GM12875 (cell line): Measurements from ENCODE around the gene AMPD2.

Source experiments
- H3K4me3 ChIP-seq: one replicate; pipeline ENCODE4 v1.5.1; 2011; ENCODE audit warnings: low read depth, low read length, control low read depth
- TF ChIP-seq, protein P1 (sequence below): IDR thresholded peaks from 2 replicates; pipeline ENCODE4 v1.5.1; 2011; ENCODE audit warnings: low read depth, mild to moderate bottlenecking, control low read depth, inconsistent platforms, low read length, moderate library complexity, borderline replicate concordance; ENCODE audit not compliant: insufficient read depth

The AMPD2 gene

DNA sequence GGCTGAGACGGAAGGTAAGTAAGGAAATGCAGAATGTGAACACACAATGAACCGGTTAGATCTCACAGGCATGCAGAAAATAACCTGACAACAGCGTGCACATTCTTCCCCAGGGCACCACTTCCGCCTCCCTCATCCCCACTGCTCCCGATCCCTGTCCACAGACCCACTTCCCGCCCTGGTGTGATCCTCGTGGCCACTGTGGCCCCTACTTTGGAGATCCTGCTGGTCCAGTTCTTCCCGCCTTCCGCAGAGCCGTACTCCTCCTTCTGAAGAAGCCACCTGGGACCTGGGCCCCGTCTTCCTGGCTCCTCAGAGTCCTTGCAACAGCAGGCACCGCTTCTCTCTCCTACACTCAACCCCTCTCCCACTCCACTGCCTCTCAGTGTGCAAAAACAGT lies 34.9 kb downstream of the AMPD2 start:
- H3K4me3 ChIP-seq: no peak overlapping the region
- TF ChIP-seq, protein P1, sequence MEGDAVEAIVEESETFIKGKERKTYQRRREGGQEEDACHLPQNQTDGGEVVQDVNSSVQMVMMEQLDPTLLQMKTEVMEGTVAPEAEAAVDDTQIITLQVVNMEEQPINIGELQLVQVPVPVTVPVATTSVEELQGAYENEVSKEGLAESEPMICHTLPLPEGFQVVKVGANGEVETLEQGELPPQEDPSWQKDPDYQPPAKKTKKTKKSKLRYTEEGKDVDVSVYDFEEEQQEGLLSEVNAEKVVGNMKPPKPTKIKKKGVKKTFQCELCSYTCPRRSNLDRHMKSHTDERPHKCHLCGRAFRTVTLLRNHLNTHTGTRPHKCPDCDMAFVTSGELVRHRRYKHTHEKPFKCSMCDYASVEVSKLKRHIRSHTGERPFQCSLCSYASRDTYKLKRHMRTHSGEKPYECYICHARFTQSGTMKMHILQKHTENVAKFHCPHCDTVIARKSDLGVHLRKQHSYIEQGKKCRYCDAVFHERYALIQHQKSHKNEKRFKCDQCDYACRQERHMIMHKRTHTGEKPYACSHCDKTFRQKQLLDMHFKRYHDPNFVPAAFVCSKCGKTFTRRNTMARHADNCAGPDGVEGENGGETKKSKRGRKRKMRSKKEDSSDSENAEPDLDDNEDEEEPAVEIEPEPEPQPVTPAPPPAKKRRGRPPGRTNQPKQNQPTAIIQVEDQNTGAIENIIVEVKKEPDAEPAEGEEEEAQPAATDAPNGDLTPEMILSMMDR: no peak

DNA sequence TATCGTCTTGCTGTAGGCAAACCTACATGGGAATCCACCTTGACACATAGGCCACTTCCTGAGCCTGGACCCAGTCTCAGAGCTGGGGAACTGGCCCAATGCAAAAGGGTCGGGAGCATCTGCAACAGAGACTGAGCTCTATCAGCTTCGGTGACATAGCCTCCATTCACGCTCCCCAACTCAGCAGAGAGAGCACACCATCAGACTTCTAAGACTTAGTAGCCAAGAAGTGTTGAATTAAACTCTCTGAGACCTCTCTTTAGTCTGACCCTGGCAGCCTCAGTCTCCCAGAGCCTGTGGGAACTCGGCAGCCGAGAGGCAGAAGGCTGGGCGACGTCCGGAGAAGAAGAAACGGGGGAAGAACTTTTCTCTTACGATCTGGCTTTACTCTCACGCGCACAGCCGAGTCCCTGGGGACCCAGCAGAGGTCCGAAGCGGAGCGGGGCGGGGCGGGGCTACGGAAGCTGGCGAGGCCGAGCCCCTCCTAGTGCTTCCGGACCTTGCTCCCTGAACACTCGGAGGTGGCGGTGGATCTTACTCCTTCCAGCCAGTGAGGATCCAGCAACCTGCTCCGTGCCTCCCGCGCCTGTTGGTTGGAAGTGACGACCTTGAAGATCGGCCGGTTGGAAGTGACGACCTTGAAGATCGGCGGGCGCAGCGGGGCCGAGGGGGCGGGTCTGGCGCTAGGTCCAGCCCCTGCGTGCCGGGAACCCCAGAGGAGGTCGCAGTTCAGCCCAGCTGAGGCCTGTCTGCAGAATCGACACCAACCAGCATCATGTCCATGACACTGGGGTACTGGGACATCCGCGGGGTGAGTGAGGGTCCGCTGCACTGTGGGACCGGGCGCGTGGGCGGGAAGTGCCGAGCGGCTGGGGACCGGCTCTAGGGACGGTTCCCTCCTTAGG lies 36.2 kb downstream of the AMPD2 start, which contains the start of gene GSTM4:
Gene GSTM4 (plus strand): TSS at position 485 of the 905 bp plus-strand sequence. CDS start 291 bp downstream, at position 776.
- TF ChIP-seq, protein P1: no peak
- peak within 1 kb of the TSS; percentile 72 for H3K4me3 ChIP-seq

DNA sequence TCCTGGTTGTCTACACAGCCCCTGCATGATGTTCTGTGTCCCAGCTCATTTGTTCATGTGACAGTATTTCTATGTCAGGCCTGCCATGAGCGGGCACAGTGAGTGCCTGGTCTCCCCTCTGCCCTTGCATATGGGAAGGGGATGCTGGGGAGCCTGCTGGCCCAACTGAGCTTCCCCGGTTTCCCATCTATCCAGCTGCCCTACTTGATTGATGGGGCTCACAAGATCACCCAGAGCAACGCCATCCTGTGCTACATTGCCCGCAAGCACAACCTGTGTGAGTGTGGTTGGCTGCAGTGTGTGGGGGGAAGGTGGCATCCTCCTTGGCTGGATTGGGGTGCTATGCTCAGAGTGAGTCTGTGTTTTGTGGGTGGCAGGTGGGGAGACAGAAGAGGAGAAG lies 37.8 kb downstream of the AMPD2 start:
- no peak overlapping the region for H3K4me3 ChIP-seq
- TF ChIP-seq, protein P1: no peak

DNA sequence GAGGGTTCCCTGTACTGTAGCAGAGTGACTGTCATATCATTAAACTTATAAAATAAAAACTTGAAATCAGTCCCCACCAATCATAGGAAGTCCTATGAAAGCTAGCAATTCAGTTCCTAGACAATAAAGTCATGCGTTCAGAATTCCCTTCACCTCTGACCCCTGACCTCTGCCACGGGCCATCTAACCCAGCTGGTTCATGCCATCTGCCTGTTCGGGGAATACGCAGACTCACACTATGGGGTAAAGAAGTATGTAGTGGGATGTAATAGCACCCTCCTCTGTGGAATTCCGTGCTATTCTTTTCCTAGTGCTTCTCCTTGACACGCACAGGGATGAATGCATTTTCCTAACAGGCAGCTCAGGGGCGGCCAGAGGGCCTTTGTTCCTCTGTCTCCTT lies 38.3 kb downstream of the AMPD2 start:
- TF ChIP-seq, protein P1: no peak
- H3K4me3 ChIP-seq: no peak overlapping the region

DNA sequence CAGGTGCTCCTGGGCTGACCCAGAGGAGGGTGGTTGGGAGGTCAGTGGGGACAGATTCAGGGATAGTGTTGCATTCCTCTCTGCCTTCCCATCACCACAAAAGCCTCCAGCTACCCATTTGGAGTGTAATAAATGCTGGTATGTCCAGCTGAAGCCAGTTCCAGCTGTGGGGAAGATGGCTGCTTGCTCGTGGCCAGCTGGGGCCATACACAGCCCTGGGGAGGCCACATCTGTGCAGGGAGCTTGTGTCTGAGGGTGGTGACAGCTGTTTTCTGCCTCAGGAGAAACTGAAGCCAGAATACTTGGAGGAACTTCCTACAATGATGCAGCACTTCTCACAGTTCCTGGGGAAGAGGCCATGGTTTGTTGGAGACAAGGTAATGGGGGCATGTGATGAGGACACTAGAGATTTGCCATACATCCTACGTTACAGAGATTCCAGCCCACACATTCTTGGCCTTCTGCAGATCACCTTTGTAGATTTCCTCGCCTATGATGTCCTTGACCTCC lies 39.0 kb downstream of the AMPD2 start:
- TF ChIP-seq, protein P1: no peak

DNA sequence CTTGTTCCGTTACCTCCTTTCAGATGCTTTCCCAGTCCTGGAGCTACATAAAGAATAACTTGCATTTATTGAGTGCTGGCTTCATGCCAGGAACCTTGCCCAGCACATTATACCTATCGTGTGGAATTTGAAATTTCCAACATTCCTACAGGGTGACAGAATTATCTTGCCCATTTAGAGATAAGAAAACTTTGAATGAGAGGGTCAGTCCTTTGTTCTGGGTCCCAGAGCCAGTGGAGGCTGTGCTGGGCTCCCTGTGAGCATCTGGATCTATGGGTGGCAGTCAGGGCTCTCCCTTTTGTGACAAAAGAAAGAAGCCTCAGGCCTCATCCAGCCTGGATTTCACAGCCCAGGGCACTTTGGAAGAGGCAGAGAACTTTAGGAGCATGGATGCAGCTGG lies 39.5 kb downstream of the AMPD2 start:
- H3K4me3 ChIP-seq: no peak overlapping the region
- TF ChIP-seq, protein P1: no peak

More for the DNA sequence above, 39.0 kb downstream of the AMPD2 start:
- no peak overlapping the region for H3K4me3 ChIP-seq
